Kidney (tissue), 14 donors: ENCODE measurements around the gene MLPH. TPM values are rescaled to one million over a fixed set of nuclear protein-coding genes. Genes with fewer than 3 reads are reported as not detected.

Source experiments
- DNase-seq, 5 donors: peaks; one replicate each; pipeline ENCODE4 v3.0.0-alpha.2; 2013 to 2020
- FAIRE-seq: peaks from 2 replicates; lab custom pipeline; 2012; peaks lifted over from hg19 to GRCh38; lab: Jason Lieb, UNC
- H3K27ac ChIP-seq, 2 donors: one replicate each; pipeline ENCODE4 v1.7.0; 2013; ENCODE audit warnings: low read depth in 2 of 2, low read length in 2 of 2, inconsistent platforms in 1 of 2
- H3K27me3 ChIP-seq: one replicate; pipeline ENCODE4 v1.7.1; 2013; ENCODE audit warnings: low read length, inconsistent platforms; ENCODE audit not compliant: control insufficient read depth, insufficient read depth
- H3K36me3 ChIP-seq, 3 donors: one replicate each; pipeline versions ENCODE4 v1.7.0 to v1.7.1; 2013; ENCODE audit warnings: low read length in 3 of 3, control low read depth in 1 of 3, inconsistent platforms in 1 of 3; ENCODE audit not compliant: insufficient read depth in 3 of 3, control insufficient read depth in 2 of 3
- H3K4me1 ChIP-seq, 3 donors: one replicate each; pipeline versions ENCODE4 v1.7.0 to v1.7.1; 2013; ENCODE audit warnings: low read length in 3 of 3, inconsistent platforms in 1 of 3, low read depth in 1 of 3; ENCODE audit not compliant: control insufficient read depth in 2 of 3, insufficient read depth in 2 of 3
- H3K4me3 ChIP-seq, 3 donors: one replicate each; pipeline versions ENCODE4 v1.7.0 to v1.8.1; 2013; ENCODE audit warnings: low read length in 3 of 3, control low read depth in 1 of 3, inconsistent platforms in 1 of 3
- H3K9ac ChIP-seq, 3 donors: one replicate each; pipeline versions ENCODE4 v1.7.0 to v1.7.1; 2013; ENCODE audit warnings: low read length in 3 of 3, control low read depth in 1 of 3, inconsistent platforms in 1 of 3
- H3K9me3 ChIP-seq, 3 donors: one replicate each; pipeline versions ENCODE4 v1.7.0 to v1.7.1; 2013; ENCODE audit warnings: low read length in 3 of 3, control low read depth in 1 of 3, inconsistent platforms in 1 of 3; ENCODE audit not compliant: control insufficient read depth in 2 of 3, insufficient read depth in 1 of 3
- intact Hi-C: fragments of 100-400 bp; cut with DNase I; formaldehyde crosslinking; loops from one replicate; pipeline ENCODE4 v1.11.1; 2022
- polyA plus RNA-seq: library from polyadenylated mRNA; stranded (reverse); fragments of 350-450 nt; fragmentation: Illumina TruSeq; extraction: RNeasy Lipid Tissue Mini Kit (QIAGEN cat#74804); gene quantifications from one replicate; pipeline ENCODE4 v1.2.3, GENCODE V29; 2014; ENCODE audit warnings: low read depth, low replicate concordance; ENCODE audit not compliant: insufficient read depth
- total RNA-seq: library from RNA; stranded (reverse); fragmentation: NEBNext Ultra II Directional; extraction: Animal tissue kit (Norgen Biotek cat#: 25700); gene quantifications from one replicate; pipeline ENCODE4 v1.2.1, GENCODE V29; 2021
- TF ChIP-seq, protein P1 (sequence below): IDR thresholded peaks from 3 replicates; pipeline ENCODE4 v1.5.1; 2012; ENCODE audit warnings: mild to moderate bottlenecking, moderate library complexity, borderline replicate concordance; ENCODE audit not compliant: insufficient read depth; ENCODE audit errors: extremely low read depth
- donor health status: control.
- donor health status: control.
- donor health status: control.
- donor health status: control.
- donor health status: control.
- donor health status: DM: yes; HTN: yes; CAD: no.
- donor health status: Normal renal cell carcinoma (clear cell type).

MLPH gene
- total and polyA plus RNA-seq, 2 donors from 2014 or later = 4.6 to 9.6 TPM

DNA sequence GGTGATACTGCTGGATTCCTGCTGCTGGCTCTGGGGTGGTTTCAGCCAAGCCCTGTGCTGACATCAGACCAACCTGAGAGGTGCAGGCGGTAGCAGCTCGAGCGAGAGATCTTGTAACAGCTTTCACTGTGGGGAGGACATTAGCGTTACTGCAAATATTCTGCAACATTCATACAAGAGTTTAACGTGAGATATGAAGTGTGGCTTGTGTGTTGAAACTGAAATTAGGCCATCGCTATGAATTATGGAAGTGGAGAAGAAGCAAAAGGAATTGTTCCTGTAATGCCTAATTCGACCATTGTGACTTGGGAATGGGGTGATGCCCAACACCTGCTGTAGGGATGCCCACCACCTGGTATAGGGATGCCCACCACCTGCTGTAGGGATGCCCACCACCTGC is 6.5 kb upstream of the MLPH start:
- Histone ChIP-seq H3K4me1 (peaks cover 0 to 10% (median 7%) of the 10 kb centered on the region in 3 donors), H3K36me3 (no peaks in the 10 kb centered on the region), H3K9me3 (no peaks in the 10 kb centered on the region), H3K9ac (no peak overlapping the region), H3K27ac (no peak overlapping the region), H3K4me3 (no peak overlapping the region), H3K27me3 (peaks cover 3% of the 10 kb centered on the region)
- intact Hi-C loops = no loop called here
- TF ChIP-seq, protein P1, sequence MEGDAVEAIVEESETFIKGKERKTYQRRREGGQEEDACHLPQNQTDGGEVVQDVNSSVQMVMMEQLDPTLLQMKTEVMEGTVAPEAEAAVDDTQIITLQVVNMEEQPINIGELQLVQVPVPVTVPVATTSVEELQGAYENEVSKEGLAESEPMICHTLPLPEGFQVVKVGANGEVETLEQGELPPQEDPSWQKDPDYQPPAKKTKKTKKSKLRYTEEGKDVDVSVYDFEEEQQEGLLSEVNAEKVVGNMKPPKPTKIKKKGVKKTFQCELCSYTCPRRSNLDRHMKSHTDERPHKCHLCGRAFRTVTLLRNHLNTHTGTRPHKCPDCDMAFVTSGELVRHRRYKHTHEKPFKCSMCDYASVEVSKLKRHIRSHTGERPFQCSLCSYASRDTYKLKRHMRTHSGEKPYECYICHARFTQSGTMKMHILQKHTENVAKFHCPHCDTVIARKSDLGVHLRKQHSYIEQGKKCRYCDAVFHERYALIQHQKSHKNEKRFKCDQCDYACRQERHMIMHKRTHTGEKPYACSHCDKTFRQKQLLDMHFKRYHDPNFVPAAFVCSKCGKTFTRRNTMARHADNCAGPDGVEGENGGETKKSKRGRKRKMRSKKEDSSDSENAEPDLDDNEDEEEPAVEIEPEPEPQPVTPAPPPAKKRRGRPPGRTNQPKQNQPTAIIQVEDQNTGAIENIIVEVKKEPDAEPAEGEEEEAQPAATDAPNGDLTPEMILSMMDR = no peak
- FAIRE-seq = no peak
- peak in 1 of 5 donors; percentile 28 for DNase-seq

DNA sequence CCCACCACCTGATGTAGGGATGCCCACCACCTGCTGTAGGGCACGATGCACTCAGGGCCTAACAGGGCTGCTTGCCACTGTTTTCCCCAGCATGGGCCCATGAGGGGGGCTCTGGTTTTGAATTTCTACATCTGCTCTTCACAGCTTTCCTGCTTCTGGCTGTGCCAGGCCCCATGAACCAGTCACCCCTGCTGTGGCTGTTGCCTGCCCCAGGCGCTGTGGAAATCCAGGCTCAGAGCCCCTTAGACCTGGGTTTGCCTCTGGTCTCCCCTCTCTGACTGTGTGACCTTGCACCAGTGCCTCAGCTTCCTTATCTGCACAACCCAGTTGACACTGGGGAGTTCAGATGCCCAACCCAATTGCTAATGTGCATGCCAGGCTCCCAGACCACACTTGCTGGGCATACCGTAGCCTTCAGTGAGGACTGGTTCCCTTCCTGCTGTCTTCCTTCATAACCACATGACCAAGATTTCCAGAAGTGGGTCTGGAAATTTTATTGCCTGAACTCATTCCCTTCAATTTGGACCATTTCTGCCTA is 6.0 kb upstream of the MLPH start:
- peaks cover 0 to 7% (median 3%) of the 10 kb centered on the region in 3 donors for H3K4me1 ChIP-seq
- no peak overlapping the region for H3K4me3 ChIP-seq
- no peaks in the 10 kb centered on the region for H3K36me3 ChIP-seq
- FAIRE-seq = no peak
- H3K27ac ChIP-seq = no peak overlapping the region
- peak in 1 of 5 donors; percentile 42 for DNase-seq
- H3K9me3 ChIP-seq = no peaks in the 10 kb centered on the region
- intact Hi-C loops = no loop called here
- H3K9ac ChIP-seq = no peak overlapping the region
- H3K27me3 ChIP-seq = peaks cover 5% of the 10 kb centered on the region
- TF ChIP-seq, protein P1 = no peak

DNA sequence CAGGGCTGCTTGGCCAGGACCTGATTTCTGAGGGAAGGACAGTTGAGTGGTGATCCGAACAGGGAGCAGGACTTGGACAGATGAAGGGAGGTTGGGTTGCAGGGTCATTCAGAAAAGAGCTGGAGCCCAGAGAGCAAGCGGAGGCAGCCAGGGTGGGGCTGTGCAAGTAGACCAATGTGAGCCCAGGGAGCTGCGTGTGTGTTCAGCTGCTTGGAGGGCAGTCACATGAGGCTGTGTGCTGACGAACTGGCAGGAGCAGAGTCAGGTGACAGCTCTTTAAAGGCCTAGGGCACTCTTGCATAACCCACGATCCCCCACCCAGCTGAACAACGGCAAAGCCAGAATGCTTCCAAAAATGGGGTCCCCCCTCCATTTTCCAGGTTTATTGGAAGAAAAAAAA is 4.6 kb upstream of the MLPH start:
- Histone ChIP-seq H3K4me3 (peak overlapping the region in 2 of 3 donors; percentile 32), H3K27ac (peak overlapping the region; percentile 61 to 78), H3K27me3 (peaks cover 7% of the 10 kb centered on the region), H3K4me1 (peaks cover 0 to 7% (median 3%) of the 10 kb centered on the region in 3 donors), H3K9ac (peak overlapping the region in 1 of 3 donors; percentile 48), H3K36me3 (no peaks in the 10 kb centered on the region), H3K9me3 (no peaks in the 10 kb centered on the region)
- TF ChIP-seq, protein P1 = no peak
- intact Hi-C loops = no loop called here
- DNase-seq (peak; percentile 72 to 88 (median 77)), FAIRE-seq (no peak)
